Neural cell (in vitro differentiated cells): ENCODE measurements around the gene USP6NL. TPM values are rescaled to one million over a fixed set of nuclear protein-coding genes. Genes with fewer than 3 reads are reported as not detected.
A peak's percentile ranks its signal among the peaks of the same experiment; 100 is the strongest.

ENCODE experiments used
- H2AFZ ChIP-seq: fragments of 200-600, 300-800 bp; sonication (generic), shearing (Covaris generic); 2 replicates; pipeline ENCODE4 v1.6.0; 2014; ENCODE audit warnings: low read depth, mild to moderate bottlenecking, antibody characterized with exemption, low read length, moderate library complexity
- H3F3A ChIP-seq: fragments of 200-600 bp; shearing (Covaris generic); 2 replicates; pipeline ENCODE4 v1.6.1; 2016; ENCODE audit warnings: mild to moderate bottlenecking, moderate library complexity, mixed read lengths, antibody characterized with exemption, low read length; ENCODE audit not compliant: insufficient read depth, poor library complexity, severe bottlenecking
- H3K27ac ChIP-seq: fragments of 200-600, 300-800 bp; sonication (generic), shearing (Covaris generic); 2 replicates; pipeline ENCODE4 v1.5.1; 2014; ENCODE audit warnings: mild to moderate bottlenecking, low read length, moderate library complexity
- H3K27me3 ChIP-seq: fragments of 300-800, 200-600 bp; sonication (generic), shearing (Covaris generic); 2 replicates; pipeline ENCODE4 v1.6.0; 2014; ENCODE audit warnings: mild to moderate bottlenecking, low read depth, low read length, moderate library complexity; ENCODE audit not compliant: insufficient read depth
- H3K36me3 ChIP-seq: fragments of 300-800, 200-600 bp; sonication (generic), shearing (Covaris generic); 2 replicates; pipeline ENCODE4 v1.5.1; 2014; ENCODE audit warnings: mild to moderate bottlenecking, antibody characterized with exemption, low read length, moderate library complexity; ENCODE audit not compliant: insufficient read depth
- H3K4me2 ChIP-seq: fragments of 300-800, 200-600 bp; sonication (generic), shearing (Covaris generic); 2 replicates; pipeline ENCODE4 v1.6.0; 2014; ENCODE audit warnings: mild to moderate bottlenecking, low read length
- H3K4me3 ChIP-seq: fragments of 300-800, 200-600 bp; sonication (generic), shearing (Covaris generic); 2 replicates; pipeline ENCODE4 v1.5.1; 2014; ENCODE audit warnings: mild to moderate bottlenecking, low read length, moderate library complexity
- H3K79me2 ChIP-seq: fragments of 200-600 bp; shearing (Covaris generic); replicated peaks from 2 replicates; pipeline ENCODE4 v1.6.0; 2014; ENCODE audit warnings: mild to moderate bottlenecking, low read length, moderate library complexity; ENCODE audit not compliant: insufficient read depth
- H3K9ac ChIP-seq: fragments of 300-800, 200-600 bp; sonication (generic), shearing (Covaris generic); 2 replicates; pipeline ENCODE4 v1.6.1; 2016; ENCODE audit warnings: mild to moderate bottlenecking, low read length, mixed read lengths
- H3K9me2 ChIP-seq: fragments of 200-600 bp; shearing (Covaris generic); 2 replicates; pipeline ENCODE4 v1.6.1; 2016; ENCODE audit warnings: mild to moderate bottlenecking, low read length, mixed read lengths; ENCODE audit not compliant: insufficient read depth
- H3K9me3 ChIP-seq: fragments of 200-600, 300-800 bp; sonication (generic), shearing (Covaris generic); 2 replicates; pipeline ENCODE4 v1.6.1; 2016; ENCODE audit warnings: mild to moderate bottlenecking, mixed run types, low read length, moderate library complexity, mixed read lengths
- H4K20me1 ChIP-seq: fragments of 200-600 bp; shearing (Covaris generic); 2 replicates; pipeline ENCODE4 v1.6.1; 2016; ENCODE audit warnings: mild to moderate bottlenecking, mixed run types; ENCODE audit not compliant: insufficient read depth
- CTCF ChIP-seq: fragments of 450-650 bp; IDR thresholded peaks from 2 replicates; pipeline ENCODE4 v1.5.1; 2014; ENCODE audit warnings: antibody characterized with exemption, mild to moderate bottlenecking, moderate library complexity; ENCODE audit not compliant: poor library complexity, severe bottlenecking
- EP300 ChIP-seq: fragments of 450-650 bp; conservative IDR thresholded peaks from 2 replicates; pipeline ENCODE4 v1.6.1; 2014; ENCODE audit warnings: antibody characterized with exemption, mild to moderate bottlenecking, moderate library complexity; ENCODE audit not compliant: poor library complexity, severe bottlenecking
- EZH2 ChIP-seq: fragments of 200-600, 300-800 bp; shearing (Covaris generic), sonication (generic); IDR thresholded peaks from 2 replicates; pipeline ENCODE4 v1.6.1; 2014; ENCODE audit warnings: antibody characterized with exemption, low read length, borderline replicate concordance, mild to moderate bottlenecking; ENCODE audit not compliant: insufficient read depth, poor library complexity, severe bottlenecking
- MXI1 ChIP-seq: fragments of 450-650 bp; conservative IDR thresholded peaks from 2 replicates; pipeline ENCODE4 v1.6.1; 2014; ENCODE audit warnings: antibody characterized with exemption, mild to moderate bottlenecking; ENCODE audit not compliant: poor library complexity, severe bottlenecking
- POLR2AphosphoS5 ChIP-seq: IDR thresholded peaks from 2 replicates; pipeline ENCODE4 v1.6.1; 2012
- RAD21 ChIP-seq: fragments of 450-650 bp; conservative IDR thresholded peaks from 2 replicates; pipeline ENCODE4 v1.6.1; 2014; ENCODE audit warnings: antibody characterized with exemption, mild to moderate bottlenecking, moderate library complexity
- REST ChIP-seq: IDR thresholded peaks from 2 replicates; pipeline ENCODE4 v1.6.1; 2012; ENCODE audit warnings: borderline replicate concordance
- SMC3 ChIP-seq: fragments of 450-650 bp; conservative IDR thresholded peaks from 2 replicates; pipeline ENCODE4 v1.6.1; 2014; ENCODE audit warnings: antibody characterized with exemption, mild to moderate bottlenecking, moderate library complexity; ENCODE audit not compliant: poor library complexity
- TAF1 ChIP-seq: IDR thresholded peaks from 2 replicates; pipeline ENCODE4 v1.6.1; 2012; ENCODE audit warnings: low read depth
- polyA plus RNA-seq: library from polyadenylated mRNA; depleted of rRNA; stranded (reverse); fragments of >200 nt; gene quantifications from 2 replicates; pipeline ENCODE4 v1.2.3, GENCODE V29; 2014

The USP6NL gene
- polyA plus RNA-seq, 1 donor from 2014 or later, result 39.9 TPM

- Histone ChIP-seq H3K4me3 (peak overlapping the region; percentile 74), H4K20me1 (no peaks in the 10 kb centered on the region), H3K27ac (no peak overlapping the region)
Measured at GRCh38 chr10:11609492-11610093, 1.9 kb downstream of the USP6NL start.

GRCh38 chr10:11609052-11609451 is 2.4 kb downstream of the USP6NL start:
- Histone ChIP-seq H3K27ac (no peak overlapping the region), H3K79me2 (peaks cover 68% of the 10 kb centered on the region), H3K27me3 (no peaks in the 10 kb centered on the region), H3K4me2 (peak overlapping the region; percentile 86), H2AFZ (no peak overlapping the region), H3F3A (peaks cover 10% of the 10 kb centered on the region), H3K9me3 (no peaks in the 10 kb centered on the region), H3K9ac (no peak overlapping the region), H4K20me1 (no peaks in the 10 kb centered on the region), H3K9me2 (no peaks in the 10 kb centered on the region), H3K36me3 (no peaks in the 10 kb centered on the region), H3K4me3 (peak overlapping the region; percentile 74)
- TF ChIP-seq MXI1 (no peak), RAD21 (no peak), EP300 (no peak), CTCF (no peak), SMC3 (no peak), EZH2 (no peak)

More at GRCh38 chr10:11609492-11610093, 1.9 kb downstream of the USP6NL start:
- peaks cover 10% of the 10 kb centered on the region for H3F3A ChIP-seq
- H3K9me2 ChIP-seq, result no peaks in the 10 kb centered on the region
- peaks cover 63% of the 10 kb centered on the region for H3K79me2 ChIP-seq
- H3K9me3 ChIP-seq, result no peaks in the 10 kb centered on the region
- no peaks in the 10 kb centered on the region for H3K27me3 ChIP-seq
- no peak overlapping the region for H2AFZ ChIP-seq
- H3K4me2 ChIP-seq, result peak overlapping the region; percentile 86
- H3K36me3 ChIP-seq, result no peaks in the 10 kb centered on the region
- H3K9ac ChIP-seq, result no peak overlapping the region
- TF ChIP-seq EP300, result no peak
- no peak for TF ChIP-seq REST
- no peak for TF ChIP-seq SMC3
- no peak for TF ChIP-seq POLR2AphosphoS5
- no peak for TF ChIP-seq MXI1
- no peak for TF ChIP-seq CTCF
- no peak for TF ChIP-seq EZH2
- no peak for TF ChIP-seq TAF1
- no peak for TF ChIP-seq RAD21
